Keratinocyte (primary cell): ENCODE results near the gene MTFMT.

Source experiments
- EZH2 ChIP-seq: IDR thresholded peaks from one replicate; pipeline ENCODE4 v1.6.1; 2012; ENCODE audit warnings: inconsistent platforms, mild to moderate bottlenecking, low read length, moderate library complexity
- TF ChIP-seq, protein P1 (sequence below), 3 experiments: IDR thresholded peaks in 1 of 3; conservative IDR thresholded peaks in 1 of 3; optimal IDR thresholded peaks in 1 of 3; 2 replicates in 2 of 3; 3 replicates in 1 of 3; pipeline versions ENCODE3 to v1.5.1; 2011; ENCODE audit warnings: low read length in 3 of 3, mild to moderate bottlenecking in 3 of 3, moderate library complexity in 2 of 3, control low read depth in 1 of 3, inconsistent platforms in 1 of 3; ENCODE audit not compliant: insufficient read depth in 2 of 3; ENCODE audit errors: extremely low read depth in 1 of 3

DNA sequence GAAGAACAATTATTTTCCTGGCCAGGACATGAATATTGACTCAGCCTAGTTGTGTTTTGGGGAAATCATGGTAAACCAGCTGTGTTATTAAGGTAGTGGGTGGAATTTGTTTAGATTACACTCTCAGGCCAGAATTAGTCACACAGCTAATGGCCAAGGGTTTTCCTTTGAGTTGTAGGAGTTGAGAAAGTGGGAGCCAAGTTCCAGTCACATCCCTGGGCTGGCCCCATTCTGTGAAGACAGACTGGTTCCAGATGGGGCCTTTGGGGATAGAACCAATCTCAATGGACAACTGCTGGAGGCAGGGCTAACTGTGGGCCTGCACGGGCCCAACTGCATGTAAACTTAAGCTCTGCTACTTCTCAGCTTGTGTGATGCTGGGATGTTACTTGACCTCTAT is 39.7 kb upstream of the MTFMT start:
- TF ChIP-seq, protein P1, sequence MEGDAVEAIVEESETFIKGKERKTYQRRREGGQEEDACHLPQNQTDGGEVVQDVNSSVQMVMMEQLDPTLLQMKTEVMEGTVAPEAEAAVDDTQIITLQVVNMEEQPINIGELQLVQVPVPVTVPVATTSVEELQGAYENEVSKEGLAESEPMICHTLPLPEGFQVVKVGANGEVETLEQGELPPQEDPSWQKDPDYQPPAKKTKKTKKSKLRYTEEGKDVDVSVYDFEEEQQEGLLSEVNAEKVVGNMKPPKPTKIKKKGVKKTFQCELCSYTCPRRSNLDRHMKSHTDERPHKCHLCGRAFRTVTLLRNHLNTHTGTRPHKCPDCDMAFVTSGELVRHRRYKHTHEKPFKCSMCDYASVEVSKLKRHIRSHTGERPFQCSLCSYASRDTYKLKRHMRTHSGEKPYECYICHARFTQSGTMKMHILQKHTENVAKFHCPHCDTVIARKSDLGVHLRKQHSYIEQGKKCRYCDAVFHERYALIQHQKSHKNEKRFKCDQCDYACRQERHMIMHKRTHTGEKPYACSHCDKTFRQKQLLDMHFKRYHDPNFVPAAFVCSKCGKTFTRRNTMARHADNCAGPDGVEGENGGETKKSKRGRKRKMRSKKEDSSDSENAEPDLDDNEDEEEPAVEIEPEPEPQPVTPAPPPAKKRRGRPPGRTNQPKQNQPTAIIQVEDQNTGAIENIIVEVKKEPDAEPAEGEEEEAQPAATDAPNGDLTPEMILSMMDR (optimal IDR thresholded peaks at IDR 0.05 in 1 of 3, IDR thresholded peaks at IDR 0.05 in 1 of 3, conservative IDR thresholded peaks at IDR 0.05 in 1 of 3; ENCODE audit: extremely low read depth in 1 of 3, insufficient read depth in 2 of 3, low read length in 3 of 3), result no peak
- no peak for TF ChIP-seq EZH2
